ENCODE measurements around the gene FAF2.

DNA sequence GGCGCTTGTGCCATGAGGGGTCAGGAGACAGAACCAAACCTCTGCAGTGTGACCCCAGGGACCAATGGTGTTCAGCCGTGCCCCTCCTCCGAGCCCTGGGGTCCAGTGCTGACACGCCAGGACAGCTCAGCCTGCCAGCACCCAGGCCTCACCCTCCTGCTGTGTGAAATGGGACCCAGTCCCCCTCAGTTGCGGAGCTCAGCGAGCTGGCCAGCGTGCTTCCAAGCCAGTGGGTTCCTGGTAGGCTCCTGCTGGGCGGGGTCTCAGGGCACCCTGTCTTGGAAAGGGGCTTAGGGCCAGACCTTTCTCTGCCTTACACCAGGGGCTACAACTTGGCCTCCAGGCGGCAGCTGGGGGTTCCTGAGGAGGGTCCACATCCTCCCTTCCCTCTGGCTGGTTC is 84.6 kb downstream of the FAF2 start:
- TF ChIP-seq, protein P1, sequence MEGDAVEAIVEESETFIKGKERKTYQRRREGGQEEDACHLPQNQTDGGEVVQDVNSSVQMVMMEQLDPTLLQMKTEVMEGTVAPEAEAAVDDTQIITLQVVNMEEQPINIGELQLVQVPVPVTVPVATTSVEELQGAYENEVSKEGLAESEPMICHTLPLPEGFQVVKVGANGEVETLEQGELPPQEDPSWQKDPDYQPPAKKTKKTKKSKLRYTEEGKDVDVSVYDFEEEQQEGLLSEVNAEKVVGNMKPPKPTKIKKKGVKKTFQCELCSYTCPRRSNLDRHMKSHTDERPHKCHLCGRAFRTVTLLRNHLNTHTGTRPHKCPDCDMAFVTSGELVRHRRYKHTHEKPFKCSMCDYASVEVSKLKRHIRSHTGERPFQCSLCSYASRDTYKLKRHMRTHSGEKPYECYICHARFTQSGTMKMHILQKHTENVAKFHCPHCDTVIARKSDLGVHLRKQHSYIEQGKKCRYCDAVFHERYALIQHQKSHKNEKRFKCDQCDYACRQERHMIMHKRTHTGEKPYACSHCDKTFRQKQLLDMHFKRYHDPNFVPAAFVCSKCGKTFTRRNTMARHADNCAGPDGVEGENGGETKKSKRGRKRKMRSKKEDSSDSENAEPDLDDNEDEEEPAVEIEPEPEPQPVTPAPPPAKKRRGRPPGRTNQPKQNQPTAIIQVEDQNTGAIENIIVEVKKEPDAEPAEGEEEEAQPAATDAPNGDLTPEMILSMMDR (IDR thresholded peaks at IDR 0.05; ENCODE audit: borderline replicate concordance, extremely low read depth, low read length, poor library complexity, severe bottlenecking), result no peak
- TF ChIP-seq EZH2 (IDR thresholded peaks at IDR 0.05; ENCODE audit: borderline replicate concordance, low read depth, low read length, severe bottlenecking), result no peak
